A204.1 (cell line): ENCODE results near the gene STX4.

Experiments
- FAIRE-seq: peaks from 2 replicates; lab custom pipeline; 2012; peaks lifted over from hg19 to GRCh38; lab: Jason Lieb, UNC

STX4 gene

DNA sequence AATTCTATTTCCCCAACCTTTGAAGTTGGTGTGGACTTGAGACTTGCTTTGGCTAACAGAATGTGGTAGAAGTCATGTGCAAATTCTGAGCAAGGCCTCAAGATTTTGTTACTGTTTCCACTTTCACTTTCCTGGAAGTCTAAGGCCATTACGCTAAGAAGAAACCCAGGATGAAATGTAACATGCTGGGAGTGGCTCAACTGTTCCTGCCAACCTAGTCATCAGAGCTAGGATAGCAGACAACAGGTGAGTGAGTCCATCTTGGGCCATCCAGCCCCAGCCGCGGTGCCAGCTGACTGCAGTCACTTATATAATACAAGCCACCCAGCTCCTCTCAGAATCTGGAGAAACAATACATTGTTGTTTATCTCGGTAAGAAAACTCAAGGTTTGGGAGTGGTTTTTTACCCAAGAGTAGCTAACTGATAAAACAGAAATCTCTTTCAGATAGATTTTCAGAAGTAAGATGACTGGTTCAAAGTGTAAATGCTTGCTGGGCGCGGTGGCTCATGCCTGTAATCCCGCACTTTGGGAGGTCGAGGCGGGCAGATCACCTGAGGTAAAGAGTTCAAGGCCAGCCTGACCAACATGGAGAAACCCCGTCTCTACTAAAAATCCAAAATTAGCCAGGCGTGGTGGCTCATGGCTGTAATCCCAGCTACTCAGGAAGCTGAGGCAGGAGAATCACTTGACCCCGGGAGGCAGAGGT is 10.7 kb upstream of the STX4 start:
- no peak for FAIRE-seq

DNA sequence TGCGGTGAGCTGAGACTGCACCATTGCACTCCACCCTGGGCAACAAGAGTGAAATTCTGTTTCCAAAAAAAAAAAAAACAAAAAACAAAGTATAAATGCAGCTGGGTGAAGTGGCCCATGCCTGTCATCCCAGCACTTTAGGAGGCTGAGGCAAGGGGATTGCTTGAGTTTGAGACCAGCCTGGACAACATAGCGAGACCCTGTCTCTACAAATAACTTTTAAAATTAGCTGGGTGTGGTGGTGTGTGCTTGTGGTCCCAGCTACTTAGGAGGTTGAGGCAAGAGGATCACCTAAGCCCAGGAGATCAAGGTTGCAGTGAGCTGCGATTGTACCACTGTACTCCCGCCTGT is 10.1 kb upstream of the STX4 start:
- no peak for FAIRE-seq

DNA sequence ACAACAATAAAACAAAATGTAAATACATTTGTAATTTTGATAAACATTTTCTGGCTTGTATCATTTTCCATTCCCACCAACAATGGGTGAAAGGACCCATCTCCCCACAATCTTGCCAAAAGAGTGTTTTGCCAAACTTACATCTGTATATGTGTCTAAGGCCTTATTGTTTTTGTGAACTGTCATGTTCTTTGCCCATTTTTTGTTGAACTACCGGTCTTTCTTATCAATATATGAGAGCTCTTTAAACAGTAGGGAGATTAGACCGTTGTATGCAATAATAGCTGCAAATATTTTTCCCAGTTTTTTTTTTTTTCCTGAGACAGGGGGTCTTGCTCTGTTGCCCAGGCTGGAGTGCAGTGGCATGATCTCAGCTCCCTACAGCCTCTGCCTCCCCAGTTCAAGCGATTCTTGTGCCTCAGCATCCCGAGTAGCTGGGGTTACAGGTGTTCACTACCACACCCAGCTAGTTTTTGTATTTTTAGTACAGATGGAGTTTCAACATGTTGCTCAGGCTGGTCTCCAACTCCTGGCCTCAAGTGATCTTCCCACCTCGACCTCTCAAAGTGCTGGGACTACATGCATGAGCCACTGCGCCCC is 9.6 kb upstream of the STX4 start:
- FAIRE-seq, result no peak

DNA sequence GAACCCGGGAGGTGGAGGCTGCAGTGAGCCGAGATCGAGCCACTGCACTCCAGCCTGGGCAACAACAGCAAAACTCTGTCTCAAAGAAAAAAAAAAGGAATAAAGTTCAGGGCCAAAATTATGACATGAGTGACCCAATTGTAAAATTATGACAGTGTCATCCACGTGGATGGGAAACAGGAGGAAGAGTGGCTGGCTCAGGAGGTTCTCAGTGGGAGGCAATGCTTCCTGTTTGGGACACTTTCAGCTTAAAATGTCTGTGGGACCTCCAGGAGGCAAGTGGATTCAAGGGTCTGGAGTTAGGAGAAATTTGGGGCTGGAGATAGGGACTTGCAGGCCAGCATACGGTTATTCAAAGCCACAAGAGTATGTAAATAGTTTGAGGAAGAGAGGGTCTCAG is 8.0 kb upstream of the STX4 start:
- FAIRE-seq, result no peak

DNA sequence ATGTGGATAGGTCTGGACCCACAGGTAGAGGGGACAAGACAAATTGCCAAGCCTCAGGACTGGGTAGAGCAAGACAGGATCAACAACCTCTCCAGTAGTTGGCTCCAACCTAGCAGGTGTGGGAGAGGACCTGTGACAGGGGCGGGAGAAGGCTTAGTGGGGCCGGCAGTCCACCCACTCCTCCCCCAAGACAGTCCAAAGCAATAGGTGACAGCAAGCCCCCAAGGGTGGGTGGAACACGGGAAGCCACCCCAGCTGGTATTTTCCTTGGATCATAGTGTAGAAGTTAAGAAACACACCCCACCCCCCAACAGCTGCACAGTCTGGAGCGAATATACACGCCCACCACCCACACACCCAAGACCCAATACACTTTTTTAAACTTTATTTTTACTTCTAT is 4.1 kb upstream of the STX4 start:
- FAIRE-seq, result no peak

DNA sequence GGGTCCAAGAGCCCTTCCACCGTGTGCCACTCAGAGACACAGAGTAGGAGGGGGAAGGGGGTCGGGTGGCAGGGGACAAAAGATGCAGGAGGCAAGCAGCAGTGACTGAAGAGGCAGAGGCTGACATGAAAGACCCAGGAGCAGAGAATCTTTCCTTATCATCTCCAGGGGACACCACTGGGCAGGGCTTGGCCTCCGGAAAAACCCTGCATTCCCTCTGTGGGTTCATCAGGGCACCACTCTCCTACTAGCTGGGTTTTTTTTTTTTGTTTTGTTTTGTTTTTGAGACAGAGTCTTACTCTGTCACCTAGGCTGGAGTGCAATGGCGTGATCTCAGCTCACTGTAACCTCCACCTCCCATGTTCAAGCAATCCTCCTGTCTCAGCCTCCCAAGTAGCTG is 2.1 kb upstream of the STX4 start:
- no peak for FAIRE-seq

DNA sequence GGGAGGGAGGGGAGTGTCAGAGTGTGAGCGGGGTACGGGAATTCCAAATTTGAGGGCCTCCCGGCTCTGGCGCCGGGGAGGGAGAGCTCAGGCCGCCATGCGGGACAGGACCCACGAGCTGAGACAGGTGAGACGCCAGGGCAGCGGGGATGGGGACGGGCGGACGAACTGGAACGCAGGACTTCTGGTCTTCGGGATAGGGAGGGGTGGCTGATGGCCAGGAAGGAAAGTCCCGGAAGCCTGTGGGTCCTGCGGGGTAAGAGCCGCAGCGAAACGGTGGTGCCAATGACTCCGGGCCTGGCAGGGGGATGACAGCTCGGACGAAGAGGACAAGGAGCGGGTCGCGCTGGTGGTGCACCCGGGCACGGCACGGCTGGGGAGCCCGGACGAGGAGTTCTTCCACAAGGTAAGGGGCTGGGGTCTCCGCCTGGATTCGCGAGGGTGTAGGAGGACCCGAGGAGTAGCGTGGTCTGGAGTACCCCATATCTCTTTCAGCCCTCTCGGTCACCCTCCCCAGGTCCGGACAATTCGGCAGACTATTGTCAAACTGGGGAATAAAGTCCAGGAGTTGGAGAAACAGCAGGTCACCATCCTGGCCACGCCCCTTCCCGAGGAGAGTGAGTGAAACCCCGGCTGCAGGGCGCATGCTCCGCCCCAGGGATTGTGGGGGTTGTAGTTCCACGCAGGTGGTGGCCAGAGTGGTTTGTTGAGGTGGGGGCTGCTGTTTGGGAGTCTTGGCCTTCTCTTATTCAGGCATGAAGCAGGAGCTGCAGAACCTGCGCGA is 543 bp downstream of the STX4 start:
- FAIRE-seq, result no peak

DNA sequence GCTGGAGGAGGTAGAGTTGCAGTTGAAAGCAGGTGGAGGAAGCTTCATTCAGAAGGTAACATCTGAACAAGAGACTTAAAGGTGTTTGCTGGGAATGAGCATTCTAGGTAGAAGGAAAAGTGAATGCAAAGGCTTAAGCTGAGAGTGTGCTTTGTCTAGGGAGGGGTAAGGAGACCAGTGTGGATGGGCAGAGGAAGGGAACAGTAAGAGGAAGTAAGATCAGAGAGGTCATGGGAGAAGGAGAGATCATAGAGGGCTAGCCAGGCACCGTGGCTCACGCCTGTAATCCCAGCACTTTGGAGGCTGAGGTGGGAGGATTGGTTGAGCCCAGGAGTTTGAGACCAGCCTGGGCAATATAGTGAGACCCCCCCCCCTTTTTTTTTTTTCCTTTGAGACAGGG is 3.3 kb downstream of the STX4 start:
- no peak for FAIRE-seq

DNA sequence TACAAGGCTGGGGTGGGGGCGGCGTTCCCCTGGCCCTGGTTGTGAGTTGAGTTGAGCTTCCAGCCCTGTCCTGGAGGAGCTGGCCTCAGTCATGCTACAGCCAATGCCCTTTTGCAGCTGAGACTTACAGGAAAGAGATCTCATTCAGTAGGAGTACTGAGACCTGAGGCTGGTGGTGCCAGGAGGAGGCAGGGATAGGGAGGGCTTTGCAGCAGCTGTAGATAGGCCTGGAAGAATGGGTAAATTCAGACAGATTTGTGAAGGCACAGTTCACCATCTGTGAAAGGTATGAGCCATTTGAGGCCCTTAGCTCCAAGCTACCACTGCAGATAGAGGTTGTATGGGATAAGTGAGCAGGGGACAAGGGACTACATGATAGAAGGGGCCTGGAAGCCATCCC is 5.6 kb downstream of the STX4 start:
- FAIRE-seq, result no peak

DNA sequence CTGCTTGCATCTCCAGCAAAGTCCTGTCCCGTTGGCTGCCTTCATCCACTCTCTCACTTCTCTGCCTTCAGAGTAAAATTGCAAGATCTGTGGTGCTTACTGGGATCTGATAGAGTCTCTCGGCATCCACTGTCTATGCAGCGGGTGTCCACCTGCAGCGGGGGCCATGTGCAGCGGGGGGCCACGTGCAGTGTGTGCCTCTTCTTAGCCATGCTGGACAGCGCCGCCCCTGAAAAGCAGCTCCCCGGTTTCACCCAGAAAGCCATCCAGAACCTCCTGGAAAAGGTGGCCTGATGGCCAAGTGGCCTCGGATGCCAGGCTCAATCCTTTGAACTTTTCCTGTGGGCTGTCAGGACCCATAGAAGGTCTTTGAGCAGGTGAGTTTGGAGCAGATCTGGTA is 9.5 kb downstream of the STX4 start:
- FAIRE-seq, result no peak

DNA sequence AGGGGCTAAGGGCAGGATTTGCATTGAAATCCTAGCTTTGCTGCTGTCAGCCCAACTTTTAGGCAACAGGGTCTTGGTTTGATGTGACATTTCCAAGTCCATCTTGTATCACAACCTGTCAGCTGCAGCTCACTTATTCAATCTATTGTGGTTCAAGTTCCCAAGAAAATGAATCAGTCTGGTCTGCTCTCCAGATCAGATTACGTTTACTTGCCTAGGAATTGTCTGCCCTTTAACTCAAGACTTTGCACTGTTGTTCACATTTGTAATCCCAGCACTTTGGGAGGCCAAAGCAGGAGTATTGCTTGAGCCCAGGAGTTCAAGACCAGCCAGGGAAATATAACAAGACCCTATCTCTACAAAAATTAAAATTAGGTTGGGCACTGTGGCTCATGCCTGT is 10.0 kb downstream of the STX4 start:
- no peak for FAIRE-seq

DNA sequence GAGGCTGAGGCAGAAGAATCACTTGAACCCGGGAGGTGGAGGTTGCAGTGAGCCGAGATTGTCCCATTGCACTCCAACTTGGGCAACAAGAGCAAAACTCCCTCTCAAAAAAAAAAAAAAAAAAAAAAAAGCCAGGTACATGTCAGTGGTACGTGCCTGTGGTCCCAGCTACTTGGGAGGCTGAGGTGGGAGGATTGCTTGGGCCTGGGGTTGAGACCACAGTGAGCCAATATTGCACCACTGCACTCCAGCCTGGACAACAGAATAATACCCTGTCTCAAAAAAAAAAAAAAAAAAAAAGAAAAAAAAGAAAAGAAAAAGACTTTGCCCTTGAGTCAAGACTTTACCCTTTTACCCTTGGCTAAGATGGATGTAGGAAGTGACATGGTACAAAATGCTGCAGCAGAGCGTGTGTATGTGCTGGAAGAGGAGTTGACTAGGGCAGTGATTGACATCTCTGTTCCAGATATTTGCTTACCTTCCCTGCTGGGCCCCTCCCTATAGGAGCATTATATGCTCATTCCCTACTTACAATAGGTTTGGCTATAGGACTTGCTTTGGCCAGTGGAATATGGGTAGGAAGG is 10.6 kb downstream of the STX4 start:
- FAIRE-seq, result no peak

DNA sequence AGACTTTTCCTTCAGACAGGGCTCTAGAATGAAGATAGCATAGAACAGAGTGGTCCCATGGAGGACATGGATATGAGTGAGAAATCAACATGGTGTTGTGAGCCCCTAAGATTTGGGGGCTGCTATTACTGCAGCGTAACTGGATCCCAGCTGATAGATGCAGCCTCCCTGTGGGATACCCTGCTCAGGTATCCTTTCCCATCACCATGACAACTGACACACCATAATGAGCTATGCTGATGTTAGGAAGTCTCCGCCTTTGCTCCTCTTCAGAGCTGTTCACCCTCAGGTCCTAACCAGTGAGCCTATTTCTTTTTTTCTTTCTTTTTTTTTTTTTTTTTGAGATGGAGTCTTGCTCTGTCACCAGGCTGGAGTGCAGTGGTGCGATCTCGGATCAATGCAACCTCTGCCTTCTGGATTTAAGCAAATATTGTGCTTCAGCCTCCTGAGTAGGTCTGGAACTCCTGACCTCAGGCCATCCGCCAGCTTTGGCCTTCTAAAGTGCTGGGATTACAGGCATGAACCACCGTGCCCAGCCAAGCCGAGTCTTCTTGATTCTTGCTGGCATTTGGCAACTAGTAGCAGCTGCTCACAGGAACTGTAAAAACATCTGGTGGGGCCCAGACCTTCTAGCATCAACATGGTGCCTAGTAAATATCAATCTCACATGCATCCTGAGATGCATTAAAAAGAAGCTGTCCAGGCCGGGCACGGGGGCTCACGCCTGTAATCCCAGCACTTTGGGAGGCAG is 17.1 kb downstream of the STX4 start:
- FAIRE-seq, result no peak

DNA sequence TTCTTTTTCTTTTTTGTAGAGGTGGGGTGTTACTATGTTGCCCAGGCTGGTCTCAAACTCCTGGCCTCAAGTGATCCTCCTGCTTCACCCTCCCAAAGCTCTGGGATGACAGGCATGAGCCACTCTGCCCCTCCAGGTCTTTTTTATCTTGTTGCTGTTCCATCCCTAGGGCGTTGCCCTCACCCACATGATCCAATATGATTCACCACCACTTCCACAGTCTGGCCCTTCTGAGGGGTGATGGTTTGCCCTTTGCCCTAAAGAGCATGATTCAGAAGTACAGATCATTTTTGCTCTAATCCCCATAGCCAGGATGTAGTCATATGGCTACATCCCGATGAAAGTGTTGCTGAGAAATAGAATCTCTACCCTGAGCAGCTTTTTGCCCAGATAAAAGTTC is 18.8 kb downstream of the STX4 start:
- FAIRE-seq, result no peak

DNA sequence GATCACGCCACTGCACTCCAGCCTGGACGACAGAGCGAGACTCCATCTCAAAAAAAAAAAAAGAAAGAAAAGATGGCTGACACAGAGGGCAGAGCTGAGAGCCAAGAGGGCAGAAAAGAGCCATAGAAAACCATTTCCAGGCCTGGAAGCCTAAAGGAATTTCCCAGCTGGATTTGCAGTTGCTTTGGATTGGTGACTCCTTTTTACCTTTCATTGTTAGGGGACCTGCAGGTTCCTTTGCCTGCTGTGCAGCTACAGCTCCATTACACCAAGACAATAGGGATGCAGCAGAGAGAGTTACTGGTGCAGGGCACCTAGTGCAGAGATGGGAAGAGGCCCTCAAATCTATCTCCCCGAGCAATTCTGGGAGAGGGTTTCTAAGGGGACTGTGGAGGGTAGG is 22.3 kb downstream of the STX4 start:
- no peak for FAIRE-seq

DNA sequence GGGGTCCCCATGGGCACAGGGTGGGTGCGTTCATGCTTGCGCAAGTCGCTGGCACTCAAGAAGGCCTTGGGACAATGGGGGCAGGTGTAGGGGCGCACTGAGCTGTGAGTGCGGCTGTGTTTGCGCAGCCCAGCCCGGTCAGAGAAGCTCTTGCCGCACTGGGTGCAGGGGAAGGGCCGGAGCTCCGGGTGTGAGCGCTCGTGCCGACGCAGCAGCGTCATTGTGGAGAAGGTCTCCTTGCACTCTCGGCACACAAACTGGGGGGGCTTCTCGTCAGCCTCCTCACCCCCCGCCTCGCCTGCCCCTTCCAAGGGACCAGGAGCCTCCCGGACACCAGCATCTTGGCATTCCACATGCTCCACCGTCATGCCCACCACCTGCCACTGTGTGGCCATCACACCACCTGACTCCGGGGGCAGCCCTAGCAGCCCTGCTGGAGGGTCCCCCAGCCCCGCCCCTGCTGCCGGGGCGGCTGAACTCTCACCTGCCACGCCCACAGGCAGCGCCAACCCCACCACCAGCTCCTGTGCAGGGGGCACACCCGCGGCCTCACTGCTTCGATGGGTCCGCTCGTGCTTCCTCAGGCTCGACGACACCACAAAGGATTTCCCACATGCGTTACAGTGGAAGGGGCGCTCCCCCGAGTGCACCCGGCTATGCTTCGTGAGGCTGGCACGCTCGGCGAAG is 27.9 kb downstream of the STX4 start:
- FAIRE-seq, result no peak

DNA sequence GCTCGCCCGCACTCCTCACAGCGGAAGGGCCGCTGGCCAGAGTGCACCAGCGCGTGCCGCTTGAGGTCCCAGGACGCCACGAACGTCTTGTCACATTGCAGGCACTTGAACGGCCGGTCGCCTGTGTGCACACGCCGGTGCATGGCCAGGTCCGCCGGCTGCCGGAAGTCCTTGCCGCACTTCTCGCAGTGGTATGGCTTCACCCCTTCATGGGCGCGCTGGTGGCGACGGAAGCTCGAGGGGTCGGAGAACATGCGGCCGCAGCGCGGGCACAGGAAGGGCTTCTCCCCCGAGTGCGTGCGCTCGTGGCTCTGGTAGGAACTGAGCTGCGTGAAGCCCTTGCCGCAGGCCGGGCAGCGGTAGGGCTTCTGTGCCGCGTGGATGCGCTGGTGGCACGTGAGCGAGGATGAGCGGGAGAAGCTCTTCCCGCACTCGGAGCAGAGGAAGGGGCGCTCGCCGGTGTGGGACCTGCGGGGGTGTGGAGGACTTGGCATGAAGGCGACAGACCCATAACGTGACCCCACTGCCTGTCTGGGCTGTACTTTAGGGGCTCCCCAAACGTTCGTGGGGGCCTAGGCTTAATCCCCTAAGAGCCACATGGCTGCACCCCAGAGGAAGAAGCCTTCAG is 28.6 kb downstream of the STX4 start:
- no peak for FAIRE-seq

DNA sequence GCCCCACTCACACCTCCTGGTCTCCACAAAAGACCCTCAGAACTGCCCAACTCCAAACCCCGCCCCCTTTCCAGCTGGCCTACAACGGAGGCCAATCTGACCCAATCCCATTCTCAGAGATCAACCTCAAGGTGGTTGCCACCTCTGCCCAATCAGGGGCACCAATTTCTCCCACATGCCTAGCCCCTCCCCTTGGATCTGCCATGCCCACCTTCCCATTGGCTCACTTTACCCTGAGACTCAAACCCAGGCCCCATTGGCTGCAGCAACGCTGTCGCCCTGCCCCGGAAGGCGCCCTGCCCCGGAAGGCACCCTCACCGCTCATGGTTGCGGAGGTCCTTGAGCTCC is 30.1 kb downstream of the STX4 start:
- FAIRE-seq, result no peak

DNA sequence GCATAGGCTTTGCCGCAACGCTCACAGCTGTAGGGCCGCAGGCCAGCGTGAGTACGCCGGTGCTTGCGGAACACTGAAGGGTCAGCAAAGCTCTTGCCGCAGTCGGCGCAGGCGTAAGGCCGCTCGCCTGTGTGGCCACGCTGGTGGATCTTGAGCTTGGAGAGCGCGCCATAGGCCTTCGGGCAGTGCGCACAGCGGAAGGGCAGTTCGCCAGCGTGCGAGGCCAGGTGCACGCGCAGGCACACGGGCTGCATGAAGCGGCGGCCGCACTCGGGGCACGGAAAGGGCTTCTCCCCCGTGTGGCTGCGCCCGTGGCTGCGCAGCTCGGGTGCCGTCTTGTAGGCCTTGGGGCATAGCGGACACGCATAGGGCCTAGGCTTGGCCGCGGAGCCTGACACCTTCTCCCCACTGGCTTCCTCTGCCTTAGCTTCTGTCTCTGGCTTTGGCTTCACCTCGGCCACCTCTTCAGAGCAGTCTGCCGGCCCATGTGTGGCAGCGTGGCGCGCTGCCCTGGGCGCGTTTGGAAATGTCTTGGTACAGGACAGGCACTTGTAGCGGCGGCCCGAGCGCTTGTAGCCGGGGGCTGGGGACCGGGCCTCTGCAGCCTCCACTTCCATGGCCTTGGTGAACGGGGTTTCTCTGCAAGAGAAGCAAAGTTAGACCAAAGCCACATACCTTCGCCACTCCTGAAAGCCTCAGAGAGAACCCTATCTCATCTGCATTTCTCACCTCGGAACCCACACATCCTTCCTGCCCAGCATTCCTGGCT is 30.7 kb downstream of the STX4 start:
- FAIRE-seq, result no peak

DNA sequence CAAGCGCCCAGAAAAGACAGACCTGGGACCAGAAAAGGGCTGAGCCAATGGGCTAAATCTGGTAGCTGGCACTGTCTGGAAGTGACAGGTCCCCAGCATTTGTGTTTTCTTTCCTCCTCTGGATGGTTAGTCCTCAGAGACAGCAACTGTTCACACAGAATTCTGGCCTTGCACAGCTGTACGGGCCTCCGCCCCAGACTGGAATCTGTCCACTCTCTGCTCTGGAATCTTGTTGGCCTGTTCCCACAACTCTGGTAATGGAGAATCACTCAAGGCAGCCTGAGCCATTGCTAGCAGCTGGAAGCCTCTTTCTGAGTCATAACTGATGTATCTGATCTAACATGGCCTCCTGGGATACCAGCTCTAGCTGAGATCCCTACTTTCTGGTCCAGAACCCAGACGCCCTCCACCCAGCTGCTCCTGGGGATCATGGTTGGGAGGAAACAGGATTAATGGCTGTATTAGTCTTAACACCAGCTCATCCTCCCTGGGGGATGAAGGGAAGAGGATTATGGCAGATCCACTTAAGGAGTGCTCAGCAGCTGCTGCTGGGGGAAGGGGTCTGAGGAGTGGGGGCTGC is 31.6 kb downstream of the STX4 start:
- no peak for FAIRE-seq

DNA sequence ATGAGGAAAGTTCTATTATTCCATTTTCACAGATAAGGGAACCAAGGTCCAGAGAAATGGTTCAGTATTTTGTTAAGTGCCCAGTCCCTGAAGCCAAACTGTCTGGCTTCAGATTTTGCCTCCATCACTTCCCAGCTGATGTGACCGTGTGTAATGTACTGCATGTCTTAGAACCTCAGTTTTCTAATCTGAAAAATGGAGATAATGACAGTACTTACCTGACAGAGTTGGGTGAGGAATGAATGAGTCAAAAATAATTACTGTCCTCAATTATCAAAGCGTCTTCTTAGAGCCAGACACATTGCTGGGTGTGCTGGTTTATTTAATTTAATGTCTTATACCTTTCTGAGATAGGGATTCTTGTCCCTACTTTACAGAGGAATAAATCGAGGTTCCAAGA is 34.0 kb downstream of the STX4 start:
- no peak for FAIRE-seq
